ENCODE results near the gene AMELX.
A peak's percentile ranks its signal among the peaks of the same experiment; 100 is the strongest.

AMELX gene

GRCh38 chrX:11311706-11312105, 18.5 kb downstream of the AMELX start:
- no peak for DNase-seq

- DNase-seq = no peak
These were observed 26.8 kb downstream of the AMELX start for GRCh38 chrX:11319806-11320520.

DNA sequence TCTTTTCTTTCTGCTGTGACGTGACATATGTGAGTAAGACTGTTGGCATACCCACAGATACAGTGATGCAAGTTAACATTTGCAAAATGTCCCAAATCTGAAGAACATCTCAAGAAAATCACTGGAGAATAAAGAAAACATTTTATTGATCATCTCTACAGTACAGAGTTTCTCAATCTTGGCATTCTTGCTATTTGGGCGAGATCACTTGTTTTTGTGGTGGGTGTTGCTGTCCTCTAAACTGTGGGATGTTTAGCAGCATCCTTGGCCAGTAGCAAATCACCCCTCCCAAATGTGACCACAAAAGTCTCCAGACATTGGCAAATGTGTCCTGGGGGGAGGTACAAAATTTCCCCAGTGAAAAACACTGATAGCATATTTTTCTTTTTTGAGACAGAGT, 28.8 kb downstream of the AMELX start:
- DNase-seq = no peak

- DNase-seq = no peak
These were observed 34.9 kb downstream of the AMELX start for GRCh38 chrX:11328134-11328533.

- DNase-seq = no peak
These were observed 35.8 kb downstream of the AMELX start for GRCh38 chrX:11329021-11329420.

- DNase-seq = no peak
These were observed 38.6 kb downstream of the AMELX start for GRCh38 chrX:11331788-11332187.

GRCh38 chrX:11334165-11334564, 41.0 kb downstream of the AMELX start:
- no peak for DNase-seq

DNA sequence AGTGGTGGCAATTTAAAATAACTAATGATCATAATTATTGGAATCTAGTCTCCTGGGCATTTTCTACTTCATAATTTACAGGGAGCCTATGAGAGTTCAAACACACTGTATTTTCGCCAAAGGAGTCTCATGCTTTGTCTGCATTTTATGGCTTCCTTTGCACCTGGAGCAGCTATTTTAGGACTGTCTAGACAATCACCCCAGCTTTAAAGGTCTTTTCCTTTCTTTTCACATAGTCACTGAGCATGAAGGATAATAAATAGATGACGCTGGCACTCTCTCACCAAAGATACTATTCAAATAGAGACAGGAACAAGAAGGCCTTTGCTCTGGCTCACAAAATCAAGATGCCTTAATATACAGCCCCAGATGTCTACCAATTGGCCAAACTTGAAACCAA, 43.0 kb downstream of the AMELX start:
- DNase-seq = peak; percentile 7

- DNase-seq = no peak
These were observed 44.2 kb downstream of the AMELX start for GRCh38 chrX:11337292-11338009.

DNA sequence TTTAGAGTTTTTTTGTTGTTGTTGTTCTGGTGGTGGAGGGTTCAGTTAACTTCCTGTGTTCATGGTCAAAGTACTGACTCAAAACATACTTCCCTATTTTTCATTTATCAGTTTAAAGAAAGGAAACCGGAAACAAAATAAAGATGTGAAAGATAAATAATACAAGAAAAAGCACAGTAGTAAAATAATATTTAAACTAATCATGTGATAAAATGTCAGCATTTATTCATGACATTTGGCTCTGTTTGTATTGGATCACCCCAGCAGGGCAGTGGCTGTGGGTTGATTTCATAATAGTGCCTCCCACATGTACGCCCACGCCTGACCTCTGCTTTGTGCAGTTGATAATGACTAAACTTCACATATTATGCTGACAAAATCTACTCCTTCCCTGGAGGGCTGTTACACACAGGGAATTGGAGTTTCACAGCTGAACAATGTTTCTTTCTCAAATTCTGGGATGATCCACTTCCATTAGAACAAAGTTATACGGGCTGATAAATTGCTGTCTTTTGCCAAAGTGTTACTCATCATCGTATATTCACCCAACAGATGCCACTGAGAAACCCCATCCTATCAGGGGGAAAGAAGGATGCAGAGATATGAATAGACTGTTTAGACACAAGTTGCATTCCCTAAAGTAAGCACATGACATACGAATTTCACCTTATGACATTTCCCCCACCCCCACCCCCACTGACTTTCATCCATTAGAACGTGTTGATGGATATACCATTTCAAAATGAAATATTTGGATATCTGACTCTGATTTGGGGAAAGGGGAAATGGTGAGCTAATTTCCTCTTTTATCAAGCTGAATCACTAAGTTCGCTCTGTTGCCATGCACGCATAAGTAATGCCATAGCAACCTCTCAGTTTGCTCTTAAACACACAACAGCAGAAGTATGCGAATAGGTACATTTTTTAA, 48.3 kb downstream of the AMELX start:
- no peak for DNase-seq

DNA sequence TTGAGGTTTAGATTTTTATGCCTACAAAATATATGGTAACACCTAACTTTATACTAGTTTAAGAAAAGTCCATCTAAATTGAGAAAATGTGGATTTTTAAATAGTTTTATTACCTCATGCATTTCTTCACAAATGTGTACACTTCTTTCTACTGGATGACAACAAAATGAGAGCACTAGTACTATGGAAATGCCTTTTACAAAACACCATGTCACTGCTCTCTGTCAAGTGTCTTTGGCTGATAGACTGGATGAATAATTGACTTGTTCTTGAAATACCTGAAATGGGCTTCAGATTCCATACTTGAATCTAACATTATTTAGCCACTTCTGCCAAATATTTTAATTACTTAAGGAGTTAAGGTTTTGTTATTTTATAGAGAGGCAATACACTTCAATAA, 49.5 kb downstream of the AMELX start:
- DNase-seq = no peak

- no peak for DNase-seq
These were observed 53.0 kb downstream of the AMELX start for GRCh38 chrX:11346121-11346682.

DNA sequence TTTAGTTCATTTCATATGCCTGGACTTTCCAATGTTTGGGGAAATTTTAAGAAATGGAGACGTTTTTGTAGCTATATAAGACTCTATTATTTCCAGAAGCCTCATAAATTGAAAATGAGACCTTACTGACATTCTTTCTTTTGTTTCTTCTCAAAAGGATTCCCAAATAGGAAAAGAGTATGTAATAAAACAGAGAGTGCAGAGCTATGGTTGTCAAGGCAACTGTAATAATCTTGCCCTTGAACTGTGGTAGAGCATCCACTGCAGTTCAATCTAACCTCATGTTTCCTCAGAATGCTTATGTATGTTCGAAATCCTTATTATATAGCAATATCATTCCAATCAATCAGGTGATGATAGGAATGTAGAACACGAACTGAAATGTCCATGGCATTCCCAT, 54.1 kb downstream of the AMELX start:
- DNase-seq = no peak

DNA sequence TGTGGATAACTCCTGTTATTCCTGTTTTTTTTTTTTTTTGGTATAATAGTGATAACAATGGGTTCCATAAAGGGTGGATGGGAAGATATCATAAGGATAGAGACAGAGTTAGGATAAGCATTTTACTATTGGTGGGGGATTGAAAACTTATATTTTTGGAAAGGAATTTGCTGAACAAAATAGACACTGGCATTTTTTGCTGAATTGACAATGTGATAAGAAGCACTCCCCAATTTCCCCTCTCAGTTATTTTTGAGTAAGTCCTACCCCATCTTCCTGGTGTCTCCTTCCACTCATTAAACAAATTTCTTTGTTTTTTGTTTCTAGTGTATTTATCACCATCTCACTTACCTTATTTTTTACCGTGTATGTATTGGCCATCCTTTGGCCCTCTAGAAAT, 55.8 kb downstream of the AMELX start:
- DNase-seq = no peak

DNA sequence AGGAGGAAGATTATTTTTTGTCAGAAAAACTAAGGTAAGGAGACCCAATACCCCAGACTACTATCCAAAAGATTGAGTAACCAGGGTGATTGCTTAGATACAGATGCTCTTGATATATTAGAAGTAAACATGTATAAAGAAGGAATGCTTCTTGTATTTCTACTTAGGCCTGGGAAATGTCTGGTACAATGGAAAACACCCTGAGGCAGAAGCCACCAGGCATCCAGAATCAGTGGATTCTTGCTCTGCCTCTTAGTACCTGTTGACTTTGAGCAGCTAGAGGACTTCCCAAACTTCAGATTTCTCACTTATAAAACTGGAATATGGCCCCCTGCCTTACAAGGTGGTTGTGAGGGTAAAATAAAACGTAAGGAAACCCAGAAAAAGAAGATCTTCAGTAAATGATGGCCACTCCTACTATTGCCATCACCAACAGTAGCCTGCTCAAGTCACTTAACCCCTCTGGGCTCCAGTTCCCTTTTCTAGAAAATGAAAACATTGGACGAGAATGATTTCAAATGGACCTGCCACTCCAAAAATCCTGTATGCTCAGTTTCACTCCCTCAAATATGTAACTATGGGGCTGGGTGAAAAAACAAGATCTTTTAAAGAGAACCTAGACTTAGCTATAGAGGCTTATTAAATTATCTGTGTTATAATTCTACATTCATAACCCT, 56.6 kb downstream of the AMELX start:
- no peak for DNase-seq

Measured in NCI-H345 (cell line).